Endothelial cell of umbilical vein (primary cell): Measurements from ENCODE around the gene ATP5IF1. TPM values are rescaled to one million over a fixed set of nuclear protein-coding genes. Genes with fewer than 3 reads are reported as not detected.

ENCODE experiments used
- BruUV-seq: library from RNA; stranded (reverse); fragments of 400-500 nt; replicated peaks from 2 replicates; lab custom pipeline; 2021; lab: Mats Ljungman, UMichigan
- CTCF ChIA-PET: fragments of 300-600, 350-600 bp; sonication (Branson Sonifier 250); formaldehyde crosslinking; loops from one replicate; lab custom pipeline; 2021; ENCODE audit warnings: antibody characterized with exemption, inconsistent platforms; lab: Charles Lee
- POLR2A ChIA-PET: fragments of 300-600, 350-600 bp; sonication (Branson Sonifier 250); formaldehyde crosslinking; loops from one replicate; lab custom pipeline; 2021; ENCODE audit warnings: antibody characterized with exemption, inconsistent platforms; lab: Charles Lee
- DNase-seq: peaks from one replicate; pipeline ENCODE4 v3.0.0-alpha.2; 2011; ENCODE audit warnings: low read depth, low spot score
- FAIRE-seq: peaks from 2 replicates; lab custom pipeline; 2011; peaks lifted over from hg19 to GRCh38; lab: Jason Lieb, UNC
- H2AFZ ChIP-seq: 2 replicates; pipeline ENCODE4 v1.6.0; 2012; ENCODE audit warnings: low read depth, low read length, control low read depth, inconsistent platforms
- H3K27ac ChIP-seq: 2 replicates; pipeline ENCODE4 v1.5.1; 2011; ENCODE audit warnings: low read depth, mild to moderate bottlenecking, control low read depth, low read length, moderate library complexity; ENCODE audit not compliant: insufficient read depth
- H3K27me3 ChIP-seq, 2 experiments: 2 replicates each; pipeline versions ENCODE4 v1.6.0 to v1.6.1; 2011; ENCODE audit warnings: low read length in 2 of 2, mixed read lengths in 1 of 2; ENCODE audit not compliant: control insufficient read depth in 2 of 2, insufficient read depth in 2 of 2
- H3K36me3 ChIP-seq, 2 experiments: 2 replicates in 1 of 2; 3 replicates in 1 of 2; pipeline ENCODE4 v1.5.1; 2011; ENCODE audit warnings: low read length in 2 of 2, mild to moderate bottlenecking in 1 of 2, moderate library complexity in 1 of 2; ENCODE audit not compliant: control insufficient read depth in 2 of 2, insufficient read depth in 2 of 2; ENCODE audit errors: extremely low read depth in 1 of 2
- H3K4me1 ChIP-seq: 3 replicates; pipeline ENCODE4 v1.5.1; 2011; ENCODE audit warnings: mild to moderate bottlenecking, low read length; ENCODE audit not compliant: control insufficient read depth, insufficient read depth; ENCODE audit errors: extremely low read depth
- H3K4me2 ChIP-seq: 2 replicates; pipeline ENCODE4 v1.6.1; 2011; ENCODE audit warnings: low read length, control low read depth, mixed read lengths; ENCODE audit not compliant: insufficient read depth
- H3K4me3 ChIP-seq, 3 experiments: fragments of 200-600 bp in 1 of 3; sonication (generic), shearing (Covaris generic) in 1 of 3; replicated peaks in 1 of 3; 2 replicates each; pipeline ENCODE4 v1.5.1; 2011 to 2016; ENCODE audit warnings: control low read depth in 3 of 3, low read length in 3 of 3, mild to moderate bottlenecking in 2 of 3, inconsistent platforms in 1 of 3, low read depth in 1 of 3, moderate library complexity in 1 of 3; ENCODE audit not compliant: insufficient read depth in 1 of 3
- H3K79me2 ChIP-seq: 2 replicates; pipeline ENCODE4 v1.6.0; 2012; ENCODE audit warnings: low read length, inconsistent platforms; ENCODE audit not compliant: control insufficient read depth, insufficient read depth
- H3K9ac ChIP-seq: replicated peaks from 2 replicates; pipeline ENCODE3; 2011; ENCODE audit warnings: low read length, control low read depth; ENCODE audit not compliant: insufficient read depth; ENCODE audit errors: extremely low read depth
- H3K9me1 ChIP-seq: replicated peaks from 3 replicates; pipeline ENCODE4 v1.6.0; 2011; ENCODE audit warnings: mild to moderate bottlenecking, low read length; ENCODE audit not compliant: control insufficient read depth, insufficient read depth; ENCODE audit errors: extremely low read depth
- H3K9me3 ChIP-seq: replicated peaks from 2 replicates; pipeline ENCODE4 v1.5.1; 2012; ENCODE audit warnings: low read length, inconsistent platforms; ENCODE audit not compliant: control insufficient read depth, insufficient read depth
- H4K20me1 ChIP-seq: replicated peaks from 2 replicates; pipeline ENCODE3; 2011; ENCODE audit warnings: mild to moderate bottlenecking, low read length; ENCODE audit not compliant: control insufficient read depth, insufficient read depth; ENCODE audit errors: extremely low read depth
- FOS ChIP-seq: IDR thresholded peaks from 2 replicates; pipeline ENCODE4 v1.6.1; 2011; ENCODE audit warnings: mild to moderate bottlenecking, low read length, moderate library complexity, borderline replicate concordance; ENCODE audit not compliant: insufficient read depth
- GATA2 ChIP-seq: IDR thresholded peaks from 2 replicates; pipeline ENCODE4 v1.7.0; 2011; ENCODE audit warnings: low read depth, mild to moderate bottlenecking, moderate library complexity, mixed read lengths, low read length; ENCODE audit not compliant: insufficient read length, insufficient read depth
- MYC ChIP-seq: IDR thresholded peaks from one replicate; pipeline ENCODE4 v1.6.1; 2011; ENCODE audit warnings: mild to moderate bottlenecking, low read depth, low read length
- POLR2AphosphoS5 ChIP-seq: IDR thresholded peaks from 2 replicates; pipeline ENCODE4 v1.6.1; 2012; ENCODE audit warnings: low read depth, mild to moderate bottlenecking, control low read depth, low read length, moderate library complexity; ENCODE audit not compliant: insufficient read depth
- dilution Hi-C: fragments of 300-500 bp; cut with MboI; formaldehyde crosslinking; loops from one replicate; pipeline ENCODE4 v1.15.0; 2019; ENCODE audit warnings: low sequenced_read_pairs; ENCODE audit not compliant: extremely low pct_ligation_motif_present
- intact Hi-C: fragments of 100-400 bp; cut with micrococcal nuclease; formaldehyde crosslinking; loops from one replicate; pipeline ENCODE4 v1.10.0; 2022
- polyA plus RNA-seq, 4 experiments: library from polyadenylated mRNA; depleted of rRNA in 3 of 4; stranded (reverse) in 3 of 4; unstranded in 1 of 4; fragments of >200 nt; gene quantifications; 2 replicates each; pipeline versions ENCODE4 v1.2.1 to v1.2.3, GENCODE V29; 2011 to 2012; ENCODE audit warnings: missing spikeins in 1 of 4
- total RNA-seq: library from RNA; stranded (reverse); gene quantifications from 2 replicates; pipeline ENCODE4 v1.2.3, GENCODE V29; 2021
- TF ChIP-seq, protein P1 (sequence below): IDR thresholded peaks from 2 replicates; pipeline ENCODE4 v1.6.1; 2011; ENCODE audit not compliant: insufficient read depth, insufficient read length
- TF ChIP-seq, protein P2 (sequence below), 2 donors: IDR thresholded peaks; 1 replicate in 1 of 2; 2 replicates in 1 of 2; pipeline ENCODE4 v1.5.1; 2011; ENCODE audit warnings: low read length in 2 of 2, mild to moderate bottlenecking in 2 of 2, moderate library complexity in 2 of 2, control low read depth in 1 of 2, inconsistent platforms in 1 of 2, low read depth in 1 of 2; ENCODE audit not compliant: insufficient read depth in 1 of 2; ENCODE audit errors: extremely low read depth in 1 of 2

The ATP5IF1 gene
- total and polyA plus RNA-seq, 2 donors (not counting 3 experiments of a cell fraction or from before 2014, with no cell fraction given) = 133 to 243 TPM

DNA sequence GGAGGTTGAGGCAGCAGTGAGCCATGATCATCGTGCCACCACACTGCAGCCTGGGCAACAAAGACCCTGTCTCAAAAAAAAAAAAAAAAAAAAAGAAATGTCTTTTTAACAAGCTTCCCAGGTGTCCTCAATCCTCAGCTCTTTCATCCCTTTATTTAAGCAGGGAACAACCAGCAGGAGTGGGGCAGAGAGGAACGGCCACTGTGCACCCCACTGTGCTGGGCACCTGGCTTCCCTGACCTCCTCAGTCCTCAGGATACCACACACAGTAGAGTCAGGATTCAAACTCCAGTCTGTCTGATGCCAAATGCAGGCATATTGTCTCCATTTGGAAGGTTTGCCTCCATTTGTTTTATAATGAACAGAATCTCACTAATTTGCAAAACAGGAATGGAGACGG, 39.6 kb upstream of the ATP5IF1 start:
- Histone ChIP-seq H2AFZ (no peak overlapping the region), H3K9ac (no peak overlapping the region), H3K4me3 (no peak overlapping the region), H3K4me2 (no peak overlapping the region), H3K27me3 (no peaks in the 10 kb centered on the region), H4K20me1 (no peaks in the 10 kb centered on the region), H3K36me3 (peaks cover 11 to 19% of the 10 kb centered on the region in 2 experiments), H3K9me3 (no peaks in the 10 kb centered on the region), H3K79me2 (no peaks in the 10 kb centered on the region), H3K27ac (no peak overlapping the region), H3K4me1 (no peaks in the 10 kb centered on the region), H3K9me1 (no peaks in the 10 kb centered on the region)
- dilution Hi-C loops (no loop called here), intact Hi-C loops (no loop called here)
- TF ChIP-seq POLR2AphosphoS5 = no peak
- no peak for TF ChIP-seq MYC
- TF ChIP-seq FOS = no peak
- TF ChIP-seq, protein P1, sequence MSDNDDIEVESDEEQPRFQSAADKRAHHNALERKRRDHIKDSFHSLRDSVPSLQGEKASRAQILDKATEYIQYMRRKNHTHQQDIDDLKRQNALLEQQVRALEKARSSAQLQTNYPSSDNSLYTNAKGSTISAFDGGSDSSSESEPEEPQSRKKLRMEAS = no peak
- TF ChIP-seq, protein P2, sequence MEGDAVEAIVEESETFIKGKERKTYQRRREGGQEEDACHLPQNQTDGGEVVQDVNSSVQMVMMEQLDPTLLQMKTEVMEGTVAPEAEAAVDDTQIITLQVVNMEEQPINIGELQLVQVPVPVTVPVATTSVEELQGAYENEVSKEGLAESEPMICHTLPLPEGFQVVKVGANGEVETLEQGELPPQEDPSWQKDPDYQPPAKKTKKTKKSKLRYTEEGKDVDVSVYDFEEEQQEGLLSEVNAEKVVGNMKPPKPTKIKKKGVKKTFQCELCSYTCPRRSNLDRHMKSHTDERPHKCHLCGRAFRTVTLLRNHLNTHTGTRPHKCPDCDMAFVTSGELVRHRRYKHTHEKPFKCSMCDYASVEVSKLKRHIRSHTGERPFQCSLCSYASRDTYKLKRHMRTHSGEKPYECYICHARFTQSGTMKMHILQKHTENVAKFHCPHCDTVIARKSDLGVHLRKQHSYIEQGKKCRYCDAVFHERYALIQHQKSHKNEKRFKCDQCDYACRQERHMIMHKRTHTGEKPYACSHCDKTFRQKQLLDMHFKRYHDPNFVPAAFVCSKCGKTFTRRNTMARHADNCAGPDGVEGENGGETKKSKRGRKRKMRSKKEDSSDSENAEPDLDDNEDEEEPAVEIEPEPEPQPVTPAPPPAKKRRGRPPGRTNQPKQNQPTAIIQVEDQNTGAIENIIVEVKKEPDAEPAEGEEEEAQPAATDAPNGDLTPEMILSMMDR (IDR thresholded peaks at IDR 0.05; ENCODE audit: extremely low read depth in 1 of 2, insufficient read depth in 1 of 2, low read depth in 1 of 2, low read length in 2 of 2) = no peak
- no peak for TF ChIP-seq GATA2
- ChIA-PET POLR2A (no interaction called here), CTCF (interaction anchor here (1.3 to 5.0 kb wide), 5 partner anchors 9 to 112 kb away, joined by 3 to 47 read pairs (median 9); no protein-coding TSS in a partner anchor)
- FAIRE-seq (no peak), DNase-seq (no peak)
- no TSS peak for BruUV-seq
